IMR-90 (cell line): ENCODE results near the gene MYH6. TPM values are rescaled to one million over a fixed set of nuclear protein-coding genes. Genes with fewer than 3 reads are reported as not detected.

Experiments
- ATAC-seq: fragments of 200-7000 bp; cut with Tn5 transposase; 2 replicates; pipeline ENCODE4 v1.9.1; 2020; ENCODE audit warnings: low read depth, mild to moderate bottlenecking, moderate library complexity
- BruUV-seq: library from RNA; stranded (reverse); fragments of 400-500 nt; replicated peaks from 2 replicates; lab custom pipeline; 2021; lab: Mats Ljungman, UMichigan
- CTCF ChIA-PET: fragments of 300-600 bp; formaldehyde crosslinking; extraction: SDS; loops from one replicate; lab custom pipeline; 2021; ENCODE audit warnings: antibody characterized with exemption; lab: Yijun Ruan, JAX
- POLR2A ChIA-PET: fragments of 300-600 bp; sonication (Branson Sonifier 250); formaldehyde crosslinking; loops from one replicate; lab custom pipeline; 2022; ENCODE audit warnings: antibody characterized with exemption; ENCODE audit not compliant: unreplicated experiment; lab: Charles Lee
- DNase-seq: peaks from one replicate; pipeline ENCODE4 v3.0.0; 2013
- H2AFZ ChIP-seq: replicated peaks from 2 replicates; pipeline ENCODE3; 2013; ENCODE audit warnings: low read length, mild to moderate bottlenecking; ENCODE audit not compliant: poor library complexity
- H2AK5ac ChIP-seq: 2 replicates; pipeline ENCODE4 v1.6.1; 2013; ENCODE audit warnings: low read depth, low read length, inconsistent platforms
- H2AK9ac ChIP-seq: replicated peaks from 2 replicates; pipeline ENCODE3; 2013; ENCODE audit warnings: mild to moderate bottlenecking, low read depth, low read length, moderate library complexity; ENCODE audit not compliant: poor library complexity
- H2BK120ac ChIP-seq: 2 replicates; pipeline ENCODE4 v1.6.1; 2013; ENCODE audit warnings: low read depth, low read length, inconsistent platforms
- H2BK15ac ChIP-seq: 3 replicates; pipeline ENCODE4 v1.6.1; 2013; ENCODE audit warnings: low read depth, low read length, inconsistent platforms
- H2BK20ac ChIP-seq: 2 replicates; pipeline ENCODE4 v1.6.1; 2013; ENCODE audit warnings: low read depth, mild to moderate bottlenecking, inconsistent platforms, low read length, moderate library complexity
- H2BK5ac ChIP-seq: 2 replicates; pipeline ENCODE4 v1.6.1; 2013; ENCODE audit warnings: mild to moderate bottlenecking, low read depth, low read length, inconsistent platforms; ENCODE audit not compliant: poor library complexity, severe bottlenecking
- H3K14ac ChIP-seq: replicated peaks from 2 replicates; pipeline ENCODE4 v1.6.1; 2013; ENCODE audit warnings: low read depth, low read length, inconsistent platforms
- H3K18ac ChIP-seq: 2 replicates; pipeline ENCODE4 v1.6.1; 2013; ENCODE audit warnings: low read depth, low read length, control low read depth
- H3K23ac ChIP-seq: 2 replicates; pipeline ENCODE4 v1.6.1; 2013; ENCODE audit warnings: low read depth, low read length, inconsistent platforms
- H3K27ac ChIP-seq: 2 replicates; pipeline ENCODE4 v1.5.1; 2013; ENCODE audit warnings: mild to moderate bottlenecking, control low read depth, low read length; ENCODE audit not compliant: insufficient read depth
- H3K27me3 ChIP-seq: 2 replicates; pipeline ENCODE4 v1.6.1; 2013; ENCODE audit warnings: low read length; ENCODE audit not compliant: control insufficient read depth, insufficient read depth
- H3K36me3 ChIP-seq: 2 replicates; pipeline ENCODE4 v1.6.1; 2013; ENCODE audit warnings: low read length, mixed read lengths; ENCODE audit not compliant: control insufficient read depth, insufficient read depth
- H3K4ac ChIP-seq: 2 replicates; pipeline ENCODE4 v1.6.1; 2013; ENCODE audit warnings: low read depth, low read length, inconsistent platforms
- H3K4me1 ChIP-seq: 2 replicates; pipeline ENCODE4 v1.6.1; 2013; ENCODE audit warnings: low read length, mixed read lengths; ENCODE audit not compliant: control insufficient read depth, insufficient read depth
- H3K4me2 ChIP-seq: 2 replicates; pipeline ENCODE4 v1.6.1; 2013; ENCODE audit warnings: low read depth, mild to moderate bottlenecking, control low read depth, low read length, moderate library complexity
- H3K4me3 ChIP-seq: 2 replicates; pipeline ENCODE4 v1.5.1; 2013; ENCODE audit warnings: low read depth, mild to moderate bottlenecking, control low read depth, low read length, moderate library complexity; ENCODE audit not compliant: insufficient read depth
- H3K56ac ChIP-seq: 2 replicates; pipeline ENCODE4 v1.6.1; 2013; ENCODE audit warnings: low read length, inconsistent platforms; ENCODE audit not compliant: insufficient read depth; ENCODE audit errors: extremely low read depth
- H3K79me1 ChIP-seq, 2 experiments: 2 replicates each; pipeline ENCODE4 v1.6.1; 2013; ENCODE audit warnings: low read length in 2 of 2, inconsistent platforms in 1 of 2, low read depth in 1 of 2
- H3K9ac ChIP-seq: 2 replicates; pipeline ENCODE4 v1.6.1; 2013; ENCODE audit warnings: low read depth, low read length, control low read depth
- H3K9me1 ChIP-seq: 2 replicates; pipeline ENCODE4 v1.6.1; 2013; ENCODE audit warnings: low read length, inconsistent platforms; ENCODE audit not compliant: insufficient read depth
- H3K9me3 ChIP-seq: 2 replicates; pipeline ENCODE4 v1.6.1; 2013; ENCODE audit warnings: low read length; ENCODE audit not compliant: control insufficient read depth, insufficient read depth
- H4K20me1 ChIP-seq: 2 replicates; pipeline ENCODE4 v1.6.1; 2013; ENCODE audit warnings: low read length, inconsistent platforms; ENCODE audit not compliant: insufficient read depth
- H4K5ac ChIP-seq: 2 replicates; pipeline ENCODE4 v1.6.1; 2013; ENCODE audit warnings: mild to moderate bottlenecking, low read depth, low read length, control low read depth
- H4K8ac ChIP-seq, 2 experiments: 2 replicates each; pipeline ENCODE4 v1.6.1; 2013; ENCODE audit warnings: low read depth in 2 of 2, low read length in 2 of 2, control low read depth in 1 of 2, inconsistent platforms in 1 of 2
- H4K91ac ChIP-seq: 2 replicates; pipeline ENCODE4 v1.6.1; 2013; ENCODE audit warnings: low read depth, low read length, inconsistent platforms; ENCODE audit not compliant: insufficient read depth
- CEBPB ChIP-seq: IDR thresholded peaks from 2 replicates; pipeline ENCODE4 v1.6.1; 2012; ENCODE audit warnings: low read depth, low read length, improper control_type of control experiment
- CTCF ChIP-seq: conservative IDR thresholded peaks from 2 replicates; pipeline ENCODE4 v1.5.1; 2012; ENCODE audit warnings: mild to moderate bottlenecking, low read depth, low read length, improper control_type of control experiment
- FOS ChIP-seq: fragments of 150-350 bp; IDR thresholded peaks from 2 replicates; pipeline ENCODE4 v1.6.1; 2016; ENCODE audit warnings: low read depth, low read length
- MAZ ChIP-seq: IDR thresholded peaks from 2 replicates; pipeline ENCODE4 v1.6.1; 2012; ENCODE audit warnings: low read depth, mild to moderate bottlenecking, low read length, improper control_type of control experiment, moderate library complexity, borderline replicate concordance
- SMC3 ChIP-seq: fragments of 150-350 bp; IDR thresholded peaks from 2 replicates; pipeline ENCODE4 v1.6.1; 2016; ENCODE audit warnings: low read depth, mild to moderate bottlenecking, antibody characterized with exemption, low read length, moderate library complexity
- USF2 ChIP-seq: fragments of 150-350 bp; IDR thresholded peaks from 2 replicates; pipeline ENCODE4 v1.6.1; 2017; ENCODE audit warnings: mild to moderate bottlenecking, antibody characterized with exemption, low read length, low read depth
- WGBS, 2 experiments: methylation state at CpG; one replicate each; pipeline versions ENCODE4 v1.1.5 to v1.1.7; 2013; ENCODE audit warnings: missing lambda C conversion rate in 2 of 2; ENCODE audit not compliant: insufficient read length in 1 of 2; ENCODE audit errors: extremely low coverage in 2 of 2; 5-methylcytosine and 5-hydroxymethylcytosine counted together
- dilution Hi-C: fragments of 300-500 bp; cut with HindIII; formaldehyde crosslinking; loops from one replicate; pipeline ENCODE4 v1.14.3; 2018; ENCODE audit warnings: low sequenced_read_pairs; ENCODE audit not compliant: unreplicated experiment
- in situ Hi-C: fragments of 300-500 bp; cut with MboI; formaldehyde crosslinking; loops from 3 replicates; pipeline ENCODE4 v1.14.3; 2019; ENCODE audit warnings: low sequenced_read_pairs, inconsistent platforms, mixed read lengths
- intact Hi-C: fragments of 100-400 bp; cut with micrococcal nuclease; formaldehyde crosslinking; loops from 2 replicates; pipeline ENCODE4 v1.10.0; 2022
- polyA plus RNA-seq, 3 experiments: library from polyadenylated mRNA; depleted of rRNA; stranded (reverse); fragments of >200 nt; gene quantifications; 2 replicates each; pipeline ENCODE4 v1.2.3, GENCODE V29; 2012; ENCODE audit warnings: low replicate concordance in 1 of 3
- total RNA-seq: library from RNA; depleted of rRNA; stranded (reverse); fragments of >200 nt; gene quantifications from 2 replicates; pipeline ENCODE4 v1.2.3, GENCODE V29; 2012

Gene MYH6
- total and polyA plus RNA-seq, 2 of the 4 experiments (the other 2 are of a cell fraction) = not detected

GRCh38 chr14:23438101-23438971 lies 30.3 kb upstream of the MYH6 start:
- no peaks in the 10 kb centered on the region; the same call in 1 of the 2 replicates for H3K9me1 ChIP-seq
- H2AFZ ChIP-seq = no peak overlapping the region
- H4K5ac ChIP-seq = no peak overlapping the region
- no peak overlapping the region for H2BK15ac ChIP-seq
- H2AK5ac ChIP-seq = no peak overlapping the region
- intact Hi-C loops = no loop called here
- no peak overlapping the region for H3K18ac ChIP-seq
- H3K9ac ChIP-seq = no peak overlapping the region
- DNase-seq (no peak), ATAC-seq (no peak)
- H3K9me3 ChIP-seq = no peaks in the 10 kb centered on the region
- H3K4me3 ChIP-seq = no peak overlapping the region
- peaks cover 42% of the 10 kb centered on the region for H3K27me3 ChIP-seq
- H3K4ac ChIP-seq = no peak overlapping the region
- H3K79me1 ChIP-seq = no peaks in the 10 kb centered on the region
- ChIA-PET CTCF (no interaction called here), POLR2A (no interaction called here)
- H3K36me3 ChIP-seq = no peaks in the 10 kb centered on the region
- no peak overlapping the region for H2BK20ac ChIP-seq
- TF ChIP-seq SMC3 (no peak), CTCF (no peak), MAZ (no peak), CEBPB (no peak), FOS (no peak), USF2 (no peak)
- no peak overlapping the region for H3K4me2 ChIP-seq
- H3K14ac ChIP-seq = no peak overlapping the region
- no peak overlapping the region for H3K27ac ChIP-seq
- no peak overlapping the region for H2BK5ac ChIP-seq
- in situ Hi-C loops = no loop called here
- H4K91ac ChIP-seq = no peak overlapping the region
- H3K56ac ChIP-seq = no peak overlapping the region
- H4K8ac ChIP-seq = no peak overlapping the region
- WGBS, 2 experiments = 42% methylated on average over 2 of the region's 15 CpGs; no CpG with 5 or more reads in 1 of the 2 experiments
- dilution Hi-C loops = no loop called here
- H3K23ac ChIP-seq = no peak overlapping the region
- H2BK120ac ChIP-seq = no peak overlapping the region
- no peak overlapping the region for H2AK9ac ChIP-seq
- no peaks in the 10 kb centered on the region for H4K20me1 ChIP-seq
- no TSS peak for BruUV-seq
- no peaks in the 10 kb centered on the region for H3K4me1 ChIP-seq
